ENCODE data around the gene TFEB.

TFEB gene

DNA sequence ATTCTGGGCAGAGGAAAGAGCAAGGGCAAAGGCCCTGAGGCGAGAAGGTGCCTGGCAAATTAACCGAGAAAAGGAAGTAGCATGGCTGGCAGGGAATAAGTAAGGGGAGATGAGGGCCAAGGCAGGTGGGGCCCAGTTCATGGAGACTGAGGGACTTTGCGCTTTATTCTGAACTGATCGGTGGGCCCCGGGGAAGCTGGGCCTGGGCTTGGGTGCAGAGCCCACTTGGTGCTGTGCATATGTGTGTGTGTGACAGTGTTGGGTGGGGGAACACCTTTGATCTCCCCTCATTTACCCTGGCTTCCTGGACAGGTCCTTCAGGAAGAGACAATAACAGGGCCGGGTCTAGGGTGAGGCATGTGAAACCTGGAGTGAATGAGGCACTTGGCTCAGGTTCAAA is 100.0 kb downstream of the TFEB start:
- DNase-seq, result no peak

DNA sequence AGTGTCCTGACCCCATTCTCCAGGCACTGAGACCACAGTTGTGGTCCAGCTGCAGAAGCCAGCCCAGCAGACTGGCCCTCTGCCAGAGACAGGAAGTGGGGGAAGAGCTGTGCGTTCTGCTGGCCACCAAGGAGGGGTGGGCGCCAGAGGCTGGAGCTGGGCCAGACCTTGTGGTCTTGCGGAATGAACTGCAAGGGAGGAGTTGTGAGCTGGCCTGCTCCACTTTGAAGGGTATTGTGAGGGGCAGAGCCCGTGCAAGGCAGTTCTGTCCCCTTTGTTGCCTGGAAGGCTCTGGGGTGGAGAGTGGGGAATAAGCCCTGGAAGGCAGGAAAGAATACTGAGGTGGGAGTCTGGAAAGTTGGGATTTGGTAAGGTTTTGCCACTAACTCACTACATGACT is 100.8 kb downstream of the TFEB start:
- peak; percentile 70 for DNase-seq

Data from fibroblast of skin of scalp (primary cell).